OCI-LY7 (cell line): Measurements from ENCODE around the gene ABCA12.

Experiments
- EZH2phosphoT487 ChIP-seq: fragments of 200-600 bp; sonication (generic); IDR thresholded peaks from 2 replicates; pipeline ENCODE4 v1.6.1; 2018; ENCODE audit warnings: low read depth, borderline replicate concordance, mild to moderate bottlenecking, mixed run types, antibody characterized with exemption, low read length, moderate library complexity, mixed read lengths
- TF ChIP-seq, protein P1 (sequence below): fragments of 200-600 bp; sonication (generic); conservative IDR thresholded peaks from 2 replicates; pipeline ENCODE4 v1.5.1; 2014; ENCODE audit warnings: mild to moderate bottlenecking, antibody characterized with exemption, low read length, moderate library complexity, mixed read lengths

DNA sequence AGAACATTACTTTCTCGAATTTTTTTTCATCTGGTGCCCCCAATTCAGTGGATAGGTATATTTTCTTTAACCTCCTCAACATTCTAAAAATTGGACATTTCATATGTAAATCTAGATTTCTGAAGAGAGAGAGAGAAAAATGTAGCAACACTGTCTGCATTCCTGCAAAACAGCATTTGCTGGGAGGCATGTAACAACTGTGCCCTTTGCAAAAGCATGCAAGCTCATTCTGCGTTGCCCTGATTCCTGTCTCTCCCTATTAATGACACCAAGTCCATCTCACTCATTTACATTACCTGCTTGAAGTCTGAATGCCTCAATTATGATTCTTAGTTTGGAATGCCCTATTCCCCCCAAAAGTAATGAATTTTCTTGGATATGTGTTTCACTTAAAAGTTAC lies 249.1 kb downstream of the ABCA12 start:
- TF ChIP-seq, protein P1, sequence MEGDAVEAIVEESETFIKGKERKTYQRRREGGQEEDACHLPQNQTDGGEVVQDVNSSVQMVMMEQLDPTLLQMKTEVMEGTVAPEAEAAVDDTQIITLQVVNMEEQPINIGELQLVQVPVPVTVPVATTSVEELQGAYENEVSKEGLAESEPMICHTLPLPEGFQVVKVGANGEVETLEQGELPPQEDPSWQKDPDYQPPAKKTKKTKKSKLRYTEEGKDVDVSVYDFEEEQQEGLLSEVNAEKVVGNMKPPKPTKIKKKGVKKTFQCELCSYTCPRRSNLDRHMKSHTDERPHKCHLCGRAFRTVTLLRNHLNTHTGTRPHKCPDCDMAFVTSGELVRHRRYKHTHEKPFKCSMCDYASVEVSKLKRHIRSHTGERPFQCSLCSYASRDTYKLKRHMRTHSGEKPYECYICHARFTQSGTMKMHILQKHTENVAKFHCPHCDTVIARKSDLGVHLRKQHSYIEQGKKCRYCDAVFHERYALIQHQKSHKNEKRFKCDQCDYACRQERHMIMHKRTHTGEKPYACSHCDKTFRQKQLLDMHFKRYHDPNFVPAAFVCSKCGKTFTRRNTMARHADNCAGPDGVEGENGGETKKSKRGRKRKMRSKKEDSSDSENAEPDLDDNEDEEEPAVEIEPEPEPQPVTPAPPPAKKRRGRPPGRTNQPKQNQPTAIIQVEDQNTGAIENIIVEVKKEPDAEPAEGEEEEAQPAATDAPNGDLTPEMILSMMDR, result no peak
- no peak for TF ChIP-seq EZH2phosphoT487
